IMR-90 (cell line): ENCODE data around the gene PCYT1B. TPM values are rescaled to one million over a fixed set of nuclear protein-coding genes. Genes with fewer than 3 reads are reported as not detected.
A peak's percentile ranks its signal among the peaks of the same experiment; 100 is the strongest.

Experiments
- ATAC-seq: fragments of 200-7000 bp; cut with Tn5 transposase; 2 replicates; pipeline ENCODE4 v1.9.1; 2020; ENCODE audit warnings: low read depth, mild to moderate bottlenecking, moderate library complexity
- BruUV-seq: library from RNA; stranded (reverse); fragments of 400-500 nt; replicated peaks from 2 replicates; lab custom pipeline; 2021; lab: Mats Ljungman, UMichigan
- CTCF ChIA-PET: fragments of 300-600 bp; formaldehyde crosslinking; extraction: SDS; loops from one replicate; lab custom pipeline; 2021; ENCODE audit warnings: antibody characterized with exemption; lab: Yijun Ruan, JAX
- POLR2A ChIA-PET: fragments of 300-600 bp; sonication (Branson Sonifier 250); formaldehyde crosslinking; loops from one replicate; lab custom pipeline; 2022; ENCODE audit warnings: antibody characterized with exemption; ENCODE audit not compliant: unreplicated experiment; lab: Charles Lee
- DNase-seq: peaks from one replicate; pipeline ENCODE4 v3.0.0; 2013
- H2AFZ ChIP-seq: replicated peaks from 2 replicates; pipeline ENCODE3; 2013; ENCODE audit warnings: low read length, mild to moderate bottlenecking; ENCODE audit not compliant: poor library complexity
- H2AK5ac ChIP-seq: 2 replicates; pipeline ENCODE4 v1.6.1; 2013; ENCODE audit warnings: low read depth, low read length, inconsistent platforms
- H2AK9ac ChIP-seq: replicated peaks from 2 replicates; pipeline ENCODE3; 2013; ENCODE audit warnings: mild to moderate bottlenecking, low read depth, low read length, moderate library complexity; ENCODE audit not compliant: poor library complexity
- H2BK120ac ChIP-seq: 2 replicates; pipeline ENCODE4 v1.6.1; 2013; ENCODE audit warnings: low read depth, low read length, inconsistent platforms
- H2BK15ac ChIP-seq: 3 replicates; pipeline ENCODE4 v1.6.1; 2013; ENCODE audit warnings: low read depth, low read length, inconsistent platforms
- H2BK20ac ChIP-seq: 2 replicates; pipeline ENCODE4 v1.6.1; 2013; ENCODE audit warnings: low read depth, mild to moderate bottlenecking, inconsistent platforms, low read length, moderate library complexity
- H2BK5ac ChIP-seq: 2 replicates; pipeline ENCODE4 v1.6.1; 2013; ENCODE audit warnings: mild to moderate bottlenecking, low read depth, low read length, inconsistent platforms; ENCODE audit not compliant: poor library complexity, severe bottlenecking
- H3K14ac ChIP-seq: replicated peaks from 2 replicates; pipeline ENCODE4 v1.6.1; 2013; ENCODE audit warnings: low read depth, low read length, inconsistent platforms
- H3K18ac ChIP-seq: 2 replicates; pipeline ENCODE4 v1.6.1; 2013; ENCODE audit warnings: low read depth, low read length, control low read depth
- H3K23ac ChIP-seq: 2 replicates; pipeline ENCODE4 v1.6.1; 2013; ENCODE audit warnings: low read depth, low read length, inconsistent platforms
- H3K27ac ChIP-seq: 2 replicates; pipeline ENCODE4 v1.5.1; 2013; ENCODE audit warnings: mild to moderate bottlenecking, control low read depth, low read length; ENCODE audit not compliant: insufficient read depth
- H3K27me3 ChIP-seq: 2 replicates; pipeline ENCODE4 v1.6.1; 2013; ENCODE audit warnings: low read length; ENCODE audit not compliant: control insufficient read depth, insufficient read depth
- H3K36me3 ChIP-seq: 2 replicates; pipeline ENCODE4 v1.6.1; 2013; ENCODE audit warnings: low read length, mixed read lengths; ENCODE audit not compliant: control insufficient read depth, insufficient read depth
- H3K4ac ChIP-seq: 2 replicates; pipeline ENCODE4 v1.6.1; 2013; ENCODE audit warnings: low read depth, low read length, inconsistent platforms
- H3K4me1 ChIP-seq: 2 replicates; pipeline ENCODE4 v1.6.1; 2013; ENCODE audit warnings: low read length, mixed read lengths; ENCODE audit not compliant: control insufficient read depth, insufficient read depth
- H3K4me2 ChIP-seq: 2 replicates; pipeline ENCODE4 v1.6.1; 2013; ENCODE audit warnings: low read depth, mild to moderate bottlenecking, control low read depth, low read length, moderate library complexity
- H3K4me3 ChIP-seq: 2 replicates; pipeline ENCODE4 v1.5.1; 2013; ENCODE audit warnings: low read depth, mild to moderate bottlenecking, control low read depth, low read length, moderate library complexity; ENCODE audit not compliant: insufficient read depth
- H3K56ac ChIP-seq: 2 replicates; pipeline ENCODE4 v1.6.1; 2013; ENCODE audit warnings: low read length, inconsistent platforms; ENCODE audit not compliant: insufficient read depth; ENCODE audit errors: extremely low read depth
- H3K79me1 ChIP-seq, 2 experiments: 2 replicates each; pipeline ENCODE4 v1.6.1; 2013; ENCODE audit warnings: low read length in 2 of 2, inconsistent platforms in 1 of 2, low read depth in 1 of 2
- H3K9ac ChIP-seq: 2 replicates; pipeline ENCODE4 v1.6.1; 2013; ENCODE audit warnings: low read depth, low read length, control low read depth
- H3K9me1 ChIP-seq: 2 replicates; pipeline ENCODE4 v1.6.1; 2013; ENCODE audit warnings: low read length, inconsistent platforms; ENCODE audit not compliant: insufficient read depth
- H3K9me3 ChIP-seq: 2 replicates; pipeline ENCODE4 v1.6.1; 2013; ENCODE audit warnings: low read length; ENCODE audit not compliant: control insufficient read depth, insufficient read depth
- H4K20me1 ChIP-seq: 2 replicates; pipeline ENCODE4 v1.6.1; 2013; ENCODE audit warnings: low read length, inconsistent platforms; ENCODE audit not compliant: insufficient read depth
- H4K5ac ChIP-seq: 2 replicates; pipeline ENCODE4 v1.6.1; 2013; ENCODE audit warnings: mild to moderate bottlenecking, low read depth, low read length, control low read depth
- H4K8ac ChIP-seq, 2 experiments: 2 replicates each; pipeline ENCODE4 v1.6.1; 2013; ENCODE audit warnings: low read depth in 2 of 2, low read length in 2 of 2, control low read depth in 1 of 2, inconsistent platforms in 1 of 2
- H4K91ac ChIP-seq: 2 replicates; pipeline ENCODE4 v1.6.1; 2013; ENCODE audit warnings: low read depth, low read length, inconsistent platforms; ENCODE audit not compliant: insufficient read depth
- CEBPB ChIP-seq: IDR thresholded peaks from 2 replicates; pipeline ENCODE4 v1.6.1; 2012; ENCODE audit warnings: low read depth, low read length, improper control_type of control experiment
- RAD21 ChIP-seq: IDR thresholded peaks from 2 replicates; pipeline ENCODE4 v1.6.1; 2012; ENCODE audit warnings: low read length, improper control_type of control experiment
- RFX5 ChIP-seq: IDR thresholded peaks from 2 replicates; pipeline ENCODE4 v1.8.0; 2012; ENCODE audit warnings: low read depth, mild to moderate bottlenecking, low read length, moderate library complexity
- SMC3 ChIP-seq: fragments of 150-350 bp; IDR thresholded peaks from 2 replicates; pipeline ENCODE4 v1.6.1; 2016; ENCODE audit warnings: low read depth, mild to moderate bottlenecking, antibody characterized with exemption, low read length, moderate library complexity
- WGBS, 2 experiments: methylation state at CpG; one replicate each; pipeline versions ENCODE4 v1.1.5 to v1.1.7; 2013; ENCODE audit warnings: missing lambda C conversion rate in 2 of 2; ENCODE audit not compliant: insufficient read length in 1 of 2; ENCODE audit errors: extremely low coverage in 2 of 2; 5-methylcytosine and 5-hydroxymethylcytosine counted together
- dilution Hi-C: fragments of 300-500 bp; cut with HindIII; formaldehyde crosslinking; loops from one replicate; pipeline ENCODE4 v1.14.3; 2018; ENCODE audit warnings: low sequenced_read_pairs; ENCODE audit not compliant: unreplicated experiment
- in situ Hi-C: fragments of 300-500 bp; cut with MboI; formaldehyde crosslinking; loops from 3 replicates; pipeline ENCODE4 v1.14.3; 2019; ENCODE audit warnings: low sequenced_read_pairs, inconsistent platforms, mixed read lengths
- intact Hi-C: fragments of 100-400 bp; cut with micrococcal nuclease; formaldehyde crosslinking; loops from 2 replicates; pipeline ENCODE4 v1.10.0; 2022
- polyA plus RNA-seq, 3 experiments: library from polyadenylated mRNA; depleted of rRNA; stranded (reverse); fragments of >200 nt; gene quantifications; 2 replicates each; pipeline ENCODE4 v1.2.3, GENCODE V29; 2012; ENCODE audit warnings: low replicate concordance in 1 of 3
- total RNA-seq: library from RNA; depleted of rRNA; stranded (reverse); fragments of >200 nt; gene quantifications from 2 replicates; pipeline ENCODE4 v1.2.3, GENCODE V29; 2012
- TF ChIP-seq, protein P1 (sequence below): conservative IDR thresholded peaks from 2 replicates; pipeline ENCODE4 v1.5.1; 2012; ENCODE audit warnings: mild to moderate bottlenecking, low read depth, low read length, improper control_type of control experiment
- TF ChIP-seq, protein P2 (sequence below): fragments of 150-350 bp; IDR thresholded peaks from 2 replicates; pipeline ENCODE4 v1.6.1; 2017; ENCODE audit warnings: mild to moderate bottlenecking, antibody characterized with exemption, low read length, low read depth

The PCYT1B gene
- total and polyA plus RNA-seq, 2 of the 4 experiments (the other 2 are of a cell fraction): under 0.01 to 0.09 TPM

DNA sequence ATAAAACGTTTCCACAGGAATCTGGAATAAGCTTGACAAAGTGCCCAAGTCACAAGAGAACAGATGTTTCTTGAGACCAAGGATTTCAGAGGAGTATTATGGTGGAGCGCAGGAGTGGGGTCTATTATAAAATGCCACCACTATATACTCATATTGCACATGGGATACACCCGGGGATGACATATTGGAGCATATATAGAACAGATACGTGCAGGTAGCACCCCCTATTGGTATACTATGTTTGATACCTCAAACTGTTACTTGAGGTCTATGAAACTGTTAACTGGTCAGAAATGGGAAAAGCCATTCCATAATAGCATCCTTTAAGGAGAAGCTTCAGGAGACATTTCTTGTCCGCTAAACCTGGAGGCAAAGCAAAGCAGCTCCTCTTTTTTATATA, 86.0 kb downstream of the PCYT1B start:
- Histone ChIP-seq H3K14ac (no peak overlapping the region), H3K56ac (no peak overlapping the region), H3K23ac (no peak overlapping the region), H3K36me3 (no peaks in the 10 kb centered on the region), H3K18ac (no peak overlapping the region), H3K27ac (no peak overlapping the region), H2BK120ac (no peak overlapping the region), H3K4me3 (no peak overlapping the region), H3K9me3 (no peaks in the 10 kb centered on the region), H3K9me1 (no peaks in the 10 kb centered on the region), H3K79me1 (no peaks in the 10 kb centered on the region), H3K4me2 (no peak overlapping the region), H2BK20ac (no peak overlapping the region), H2AK5ac (no peak overlapping the region), H3K27me3 (peaks cover 6% of the 10 kb centered on the region; the same call in 1 of the 2 replicates), H2AFZ (no peak overlapping the region), H3K4me1 (no peaks in the 10 kb centered on the region), H4K20me1 (no peaks in the 10 kb centered on the region), H4K8ac (no peak overlapping the region), H2BK15ac (no peak overlapping the region), H3K4ac (no peak overlapping the region), H2BK5ac (no peak overlapping the region), H2AK9ac (no peak overlapping the region), H4K5ac (no peak overlapping the region), H4K91ac (no peak overlapping the region), H3K9ac (no peak overlapping the region)
- intact Hi-C loops: loop anchor here (2.0 kb wide), 1 partner anchor 166 kb away; no protein-coding TSS in a partner anchor
- in situ Hi-C loops: no loop called here
- WGBS, 2 experiments: no CpG with 5 or more reads among the region's 5 CpGs
- no TSS peak for BruUV-seq
- TF ChIP-seq, protein P1, sequence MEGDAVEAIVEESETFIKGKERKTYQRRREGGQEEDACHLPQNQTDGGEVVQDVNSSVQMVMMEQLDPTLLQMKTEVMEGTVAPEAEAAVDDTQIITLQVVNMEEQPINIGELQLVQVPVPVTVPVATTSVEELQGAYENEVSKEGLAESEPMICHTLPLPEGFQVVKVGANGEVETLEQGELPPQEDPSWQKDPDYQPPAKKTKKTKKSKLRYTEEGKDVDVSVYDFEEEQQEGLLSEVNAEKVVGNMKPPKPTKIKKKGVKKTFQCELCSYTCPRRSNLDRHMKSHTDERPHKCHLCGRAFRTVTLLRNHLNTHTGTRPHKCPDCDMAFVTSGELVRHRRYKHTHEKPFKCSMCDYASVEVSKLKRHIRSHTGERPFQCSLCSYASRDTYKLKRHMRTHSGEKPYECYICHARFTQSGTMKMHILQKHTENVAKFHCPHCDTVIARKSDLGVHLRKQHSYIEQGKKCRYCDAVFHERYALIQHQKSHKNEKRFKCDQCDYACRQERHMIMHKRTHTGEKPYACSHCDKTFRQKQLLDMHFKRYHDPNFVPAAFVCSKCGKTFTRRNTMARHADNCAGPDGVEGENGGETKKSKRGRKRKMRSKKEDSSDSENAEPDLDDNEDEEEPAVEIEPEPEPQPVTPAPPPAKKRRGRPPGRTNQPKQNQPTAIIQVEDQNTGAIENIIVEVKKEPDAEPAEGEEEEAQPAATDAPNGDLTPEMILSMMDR: peak; percentile 28
- TF ChIP-seq CEBPB (no peak), SMC3 (0 out of 2 replicates have a peak, but pooled peaks have one; percentile 12), RFX5 (no peak), RAD21 (peak; percentile 39)
- TF ChIP-seq, protein P2, sequence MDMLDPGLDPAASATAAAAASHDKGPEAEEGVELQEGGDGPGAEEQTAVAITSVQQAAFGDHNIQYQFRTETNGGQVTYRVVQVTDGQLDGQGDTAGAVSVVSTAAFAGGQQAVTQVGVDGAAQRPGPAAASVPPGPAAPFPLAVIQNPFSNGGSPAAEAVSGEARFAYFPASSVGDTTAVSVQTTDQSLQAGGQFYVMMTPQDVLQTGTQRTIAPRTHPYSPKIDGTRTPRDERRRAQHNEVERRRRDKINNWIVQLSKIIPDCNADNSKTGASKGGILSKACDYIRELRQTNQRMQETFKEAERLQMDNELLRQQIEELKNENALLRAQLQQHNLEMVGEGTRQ: no peak
- dilution Hi-C loops: no loop called here
- DNase-seq (peak; percentile 11), ATAC-seq (no peak)
- ChIA-PET CTCF (no interaction called here), POLR2A (no interaction called here)
